Measurements from ENCODE around the gene DCAF6. TPM values are rescaled to one million over a fixed set of nuclear protein-coding genes. Genes with fewer than 3 reads are reported as not detected.
A peak's percentile ranks its signal among the peaks of the same experiment; 100 is the strongest.

Gene DCAF6
- total RNA-seq, 1 donor from 2014 or later: 28.6 TPM

- H3K4me3 ChIP-seq: no peak overlapping the region
- H3K9ac ChIP-seq: no peak overlapping the region
- Mint-ChIP-seq H3K4me3 (no peak overlapping the region), H3K9me3 (no peaks in the 10 kb centered on the region), H3K27ac (no peak overlapping the region), H3K27me3 (ENCODE audit: insufficient read depth, low read depth) (peaks cover 6% of the 10 kb centered on the region), H3K4me1 (peaks cover 2% of the 10 kb centered on the region), H3K36me3 (peaks cover 52% of the 10 kb centered on the region)
- no peaks in the 10 kb centered on the region for H3K4me1 ChIP-seq
- no peaks in the 10 kb centered on the region for H3K27me3 ChIP-seq
- H2AFZ ChIP-seq (replicated peaks): no peak overlapping the region
- H3K4me2 ChIP-seq: no peak overlapping the region
- H3F3A ChIP-seq (ENCODE audit: low read depth): no peaks in the 10 kb centered on the region
- DNase-seq (ENCODE audit: low spot score): no peak
- H3K9me3 ChIP-seq (ENCODE audit: low read depth): no peaks in the 10 kb centered on the region
- H4K20me1 ChIP-seq (ENCODE audit: low read depth): peaks cover 3% of the 10 kb centered on the region
- H3K27ac ChIP-seq: no peak overlapping the region
- H3K36me3 ChIP-seq: no peaks in the 10 kb centered on the region
- TF ChIP-seq EZH2phosphoT487 (IDR thresholded peaks at IDR 0.05): no peak
- no peak for TF ChIP-seq EZH2 (IDR thresholded peaks at IDR 0.05)
- TF ChIP-seq, protein P1, sequence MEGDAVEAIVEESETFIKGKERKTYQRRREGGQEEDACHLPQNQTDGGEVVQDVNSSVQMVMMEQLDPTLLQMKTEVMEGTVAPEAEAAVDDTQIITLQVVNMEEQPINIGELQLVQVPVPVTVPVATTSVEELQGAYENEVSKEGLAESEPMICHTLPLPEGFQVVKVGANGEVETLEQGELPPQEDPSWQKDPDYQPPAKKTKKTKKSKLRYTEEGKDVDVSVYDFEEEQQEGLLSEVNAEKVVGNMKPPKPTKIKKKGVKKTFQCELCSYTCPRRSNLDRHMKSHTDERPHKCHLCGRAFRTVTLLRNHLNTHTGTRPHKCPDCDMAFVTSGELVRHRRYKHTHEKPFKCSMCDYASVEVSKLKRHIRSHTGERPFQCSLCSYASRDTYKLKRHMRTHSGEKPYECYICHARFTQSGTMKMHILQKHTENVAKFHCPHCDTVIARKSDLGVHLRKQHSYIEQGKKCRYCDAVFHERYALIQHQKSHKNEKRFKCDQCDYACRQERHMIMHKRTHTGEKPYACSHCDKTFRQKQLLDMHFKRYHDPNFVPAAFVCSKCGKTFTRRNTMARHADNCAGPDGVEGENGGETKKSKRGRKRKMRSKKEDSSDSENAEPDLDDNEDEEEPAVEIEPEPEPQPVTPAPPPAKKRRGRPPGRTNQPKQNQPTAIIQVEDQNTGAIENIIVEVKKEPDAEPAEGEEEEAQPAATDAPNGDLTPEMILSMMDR (IDR thresholded peaks at IDR 0.05): no peak
- H3K79me2 ChIP-seq (ENCODE audit: low read depth): no peaks in the 10 kb centered on the region
Observed at GRCh38 chr1:168099337-168099801, 162.9 kb downstream of the DCAF6 start.

- TF ChIP-seq EZH2 (IDR thresholded peaks at IDR 0.05): no peak
- TF ChIP-seq, protein P1 (IDR thresholded peaks at IDR 0.05): no peak
- no peak for TF ChIP-seq EZH2phosphoT487 (IDR thresholded peaks at IDR 0.05)
- Histone ChIP-seq H3K27ac (no peak overlapping the region), H3K9ac (no peak overlapping the region), H3K36me3 (no peaks in the 10 kb centered on the region), H3K4me1 (no peaks in the 10 kb centered on the region), H3K4me2 (no peak overlapping the region), H3K79me2 (ENCODE audit: low read depth) (no peaks in the 10 kb centered on the region), H3K27me3 (no peaks in the 10 kb centered on the region), H2AFZ (replicated peaks) (no peak overlapping the region), H3F3A (ENCODE audit: low read depth) (no peaks in the 10 kb centered on the region), H3K9me3 (ENCODE audit: low read depth) (no peaks in the 10 kb centered on the region), H3K4me3 (no peak overlapping the region), H4K20me1 (ENCODE audit: low read depth) (peaks cover 3% of the 10 kb centered on the region)
- H3K27me3 Mint-ChIP-seq (ENCODE audit: insufficient read depth, low read depth): peaks cover 5% of the 10 kb centered on the region
- no peak for DNase-seq (ENCODE audit: low spot score)
- H3K9me3 Mint-ChIP-seq: no peaks in the 10 kb centered on the region
- peaks cover 5% of the 10 kb centered on the region for H3K4me1 Mint-ChIP-seq
- H3K36me3 Mint-ChIP-seq: peaks cover 45% of the 10 kb centered on the region
- peak overlapping the region; percentile 44 for H3K27ac Mint-ChIP-seq
- no peak overlapping the region for H3K4me3 Mint-ChIP-seq
Observed at GRCh38 chr1:168100315-168101002, 164.0 kb downstream of the DCAF6 start.

DNA sequence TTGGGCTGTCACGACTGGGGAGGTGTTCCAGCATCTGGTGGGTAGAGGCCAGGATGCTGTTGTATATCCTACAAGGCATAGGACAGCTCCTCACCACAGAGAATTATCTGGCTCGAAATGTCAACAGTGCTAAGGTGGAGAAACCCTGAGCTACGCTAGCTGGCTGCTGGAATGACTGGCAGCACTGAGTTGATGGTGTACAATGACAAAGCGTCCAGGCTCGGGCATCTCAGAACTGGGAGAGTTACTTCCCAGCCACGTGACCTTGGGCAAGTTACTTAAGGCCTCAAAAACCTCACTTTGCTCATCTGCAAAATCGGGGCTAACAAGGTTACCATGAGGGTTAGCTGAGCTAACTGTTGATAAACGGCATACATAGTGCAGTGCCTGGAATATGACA, 164.9 kb downstream of the DCAF6 start:
- H3K4me1 Mint-ChIP-seq: peaks cover 14% of the 10 kb centered on the region
- Histone ChIP-seq H3K4me3 (no peak overlapping the region), H3K4me2 (no peak overlapping the region), H3K9ac (no peak overlapping the region), H3K27me3 (no peaks in the 10 kb centered on the region), H3K27ac (no peak overlapping the region), H3K4me1 (peaks cover 6% of the 10 kb centered on the region), H4K20me1 (ENCODE audit: low read depth) (peaks cover 11% of the 10 kb centered on the region), H3K79me2 (ENCODE audit: low read depth) (peaks cover 2% of the 10 kb centered on the region), H2AFZ (replicated peaks) (no peak overlapping the region), H3K36me3 (no peaks in the 10 kb centered on the region), H3F3A (ENCODE audit: low read depth) (peaks cover 1% of the 10 kb centered on the region), H3K9me3 (ENCODE audit: low read depth) (no peaks in the 10 kb centered on the region)
- TF ChIP-seq EZH2 (IDR thresholded peaks at IDR 0.05) (no peak), EZH2phosphoT487 (IDR thresholded peaks at IDR 0.05) (no peak)
- TF ChIP-seq, protein P1 (IDR thresholded peaks at IDR 0.05): no peak
- DNase-seq (ENCODE audit: low spot score): no peak
- no peaks in the 10 kb centered on the region for H3K9me3 Mint-ChIP-seq
- H3K27me3 Mint-ChIP-seq (ENCODE audit: insufficient read depth, low read depth): peaks cover 3% of the 10 kb centered on the region
- peaks cover 49% of the 10 kb centered on the region for H3K36me3 Mint-ChIP-seq
- no peak overlapping the region for H3K4me3 Mint-ChIP-seq
- no peak overlapping the region for H3K27ac Mint-ChIP-seq
